Upper lobe of left lung (tissue), 6 donors: ENCODE measurements around the gene ROPN1L. TPM values are rescaled to one million over a fixed set of nuclear protein-coding genes. Genes with fewer than 3 reads are reported as not detected.

Experiments
- ATAC-seq, 2 donors: fragments of 200-7000 bp; cut with Tn5 transposase; one replicate each; pipeline ENCODE4 v1.9.1; 2022; ENCODE audit warnings: mild to moderate bottlenecking in 2 of 2, moderate library complexity in 2 of 2; ENCODE audit not compliant: low FRiP score in 2 of 2
- DNase-seq, 2 donors: peaks; one replicate each; pipeline ENCODE4 v3.0.0-alpha.2; 2019 to 2020
- H3K27ac ChIP-seq, 4 donors: fragments of 200-600 bp; sonication (generic); one replicate each; pipeline ENCODE4 v1.5.1; 2016 to 2019
- H3K27me3 ChIP-seq, 4 donors: fragments of 200-600 bp; sonication (generic); one replicate each; pipeline ENCODE4 v1.5.1; 2017 to 2019
- H3K36me3 ChIP-seq, 4 donors: fragments of 200-600 bp; sonication (generic); one replicate each; pipeline ENCODE4 v1.5.1; 2016 to 2019
- H3K4me1 ChIP-seq, 4 donors: fragments of 200-600 bp; sonication (generic); one replicate each; pipeline ENCODE4 v1.5.1; 2018 to 2019
- H3K4me3 ChIP-seq, 4 donors: fragments of 200-600 bp; sonication (generic); one replicate each; pipeline ENCODE4 v1.5.1; 2017 to 2019; ENCODE audit warnings: mild to moderate bottlenecking in 2 of 4, moderate library complexity in 1 of 4
- H3K9me3 ChIP-seq, 4 donors: fragments of 200-600 bp; sonication (generic); one replicate each; pipeline ENCODE4 v1.5.1; 2018 to 2019
- CTCF ChIP-seq, 6 experiments: fragments of 450-650 bp in 4 of 6; fragments of 200-600 bp in 2 of 6; sonication (generic) in 2 of 6; IDR thresholded peaks; one replicate each; pipeline ENCODE4 v1.5.1; 2016 to 2019; ENCODE audit warnings: antibody characterized with exemption in 6 of 6
- EP300 ChIP-seq, 4 donors: sonication (generic); formaldehyde crosslinking; IDR thresholded peaks; one replicate each; pipeline ENCODE4 v1.5.1; 2017; ENCODE audit warnings: antibody characterized with exemption in 4 of 4, control low read depth in 2 of 4
- POLR2A ChIP-seq, 4 donors: fragments of 450-650 bp; IDR thresholded peaks; one replicate each; pipeline ENCODE4 v1.5.1; 2016 to 2017; ENCODE audit warnings: antibody characterized with exemption in 4 of 4, mild to moderate bottlenecking in 2 of 4
- POLR2AphosphoS5 ChIP-seq, 2 donors: sonication (generic); formaldehyde crosslinking; IDR thresholded peaks; one replicate each; pipeline ENCODE4 v1.5.1; 2017; ENCODE audit warnings: antibody characterized with exemption in 2 of 2
- WGBS, 2 donors: methylation state at CpG; one replicate each; pipeline ENCODE4 v1.1.5; 2017 to 2018; 5-methylcytosine and 5-hydroxymethylcytosine counted together
- total RNA-seq, 6 donors: library from RNA; depleted of rRNA in 4 of 6; stranded (reverse); fragments of >200 nt in 4 of 6; gene quantifications; one replicate each; pipeline versions ENCODE4 v1.1.0 to v1.2.1, GENCODE V29; 2016 to 2021
- donor health status: DM: no; HTN: no; CAD: no; lungs with moderate emphysema.
- donor health status: DM: no; HTN: yes; CAD: no; lungs with severe emphysema.

ROPN1L gene
- total RNA-seq, 6 donors from 2014 or later: 0.89 to 70.3 (median 13.6) TPM

DNA sequence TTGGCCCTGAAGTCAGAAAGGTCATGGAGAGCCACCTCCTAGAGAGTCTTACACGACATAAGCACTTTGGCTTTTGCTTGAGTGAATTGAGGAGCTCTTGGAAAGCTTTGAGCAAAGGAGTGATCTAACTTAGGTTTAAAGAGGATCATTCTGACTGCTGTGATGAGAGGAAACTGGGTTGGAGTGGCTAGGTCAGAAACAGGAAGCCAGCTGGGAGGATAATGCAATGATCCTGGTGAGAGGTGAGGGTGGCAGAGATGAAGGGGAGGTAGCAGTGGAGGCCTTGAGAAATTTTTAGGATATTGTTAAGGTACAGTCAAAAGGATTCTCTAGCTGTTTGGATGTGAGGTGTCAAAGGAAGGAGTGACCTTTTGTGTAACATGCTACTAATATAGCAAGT is 32.2 kb upstream of the ROPN1L start:
- 67 to 83% methylated on average over 1 of the region's 1 CpG for WGBS, 2 donors
- Histone ChIP-seq H3K4me3 (no peak overlapping the region), H3K27me3 (no peaks in the 10 kb centered on the region), H3K4me1 (no peaks in the 10 kb centered on the region), H3K9me3 (no peaks in the 10 kb centered on the region), H3K27ac (no peak overlapping the region), H3K36me3 (peaks cover 57 to 100% (median 86%) of the 10 kb centered on the region in 4 donors)
- ATAC-seq (no peak), DNase-seq (no peak)
- TF ChIP-seq CTCF (IDR thresholded peaks at IDR 0.05) (no peak), POLR2AphosphoS5 (IDR thresholded peaks at IDR 0.05) (no peak), POLR2A (IDR thresholded peaks at IDR 0.05) (no peak), EP300 (IDR thresholded peaks at IDR 0.05) (no peak)

GRCh38 chr5:10410662-10411061 is 31.0 kb upstream of the ROPN1L start:
- Histone ChIP-seq H3K9me3 (no peaks in the 10 kb centered on the region), H3K36me3 (peaks cover 57 to 100% (median 84%) of the 10 kb centered on the region in 4 donors), H3K27ac (no peak overlapping the region), H3K4me3 (no peak overlapping the region), H3K4me1 (no peaks in the 10 kb centered on the region), H3K27me3 (no peaks in the 10 kb centered on the region)
- TF ChIP-seq POLR2A (IDR thresholded peaks at IDR 0.05): no peak
- TF ChIP-seq POLR2AphosphoS5 (IDR thresholded peaks at IDR 0.05): no peak
- TF ChIP-seq CTCF (IDR thresholded peaks at IDR 0.05): no peak
- TF ChIP-seq EP300 (IDR thresholded peaks at IDR 0.05): no peak
- no peak for DNase-seq
- 86 to 91% methylated on average over 1 of the region's 1 CpG for WGBS, 2 donors
- ATAC-seq: no peak

- Histone ChIP-seq H3K9me3 (no peaks in the 10 kb centered on the region), H3K4me1 (no peaks in the 10 kb centered on the region), H3K27ac (no peak overlapping the region), H3K4me3 (no peak overlapping the region), H3K36me3 (peaks cover 57 to 100% (median 82%) of the 10 kb centered on the region in 4 donors), H3K27me3 (no peaks in the 10 kb centered on the region)
- ATAC-seq (no peak), DNase-seq (no peak)
- 95 to 97% methylated on average over 5 of the region's 5 CpGs for WGBS, 2 donors
- TF ChIP-seq POLR2AphosphoS5 (IDR thresholded peaks at IDR 0.05) (no peak), POLR2A (IDR thresholded peaks at IDR 0.05) (no peak), EP300 (IDR thresholded peaks at IDR 0.05) (no peak)
Measured at GRCh38 chr5:10411336-10411735, 30.3 kb upstream of the ROPN1L start.

DNA sequence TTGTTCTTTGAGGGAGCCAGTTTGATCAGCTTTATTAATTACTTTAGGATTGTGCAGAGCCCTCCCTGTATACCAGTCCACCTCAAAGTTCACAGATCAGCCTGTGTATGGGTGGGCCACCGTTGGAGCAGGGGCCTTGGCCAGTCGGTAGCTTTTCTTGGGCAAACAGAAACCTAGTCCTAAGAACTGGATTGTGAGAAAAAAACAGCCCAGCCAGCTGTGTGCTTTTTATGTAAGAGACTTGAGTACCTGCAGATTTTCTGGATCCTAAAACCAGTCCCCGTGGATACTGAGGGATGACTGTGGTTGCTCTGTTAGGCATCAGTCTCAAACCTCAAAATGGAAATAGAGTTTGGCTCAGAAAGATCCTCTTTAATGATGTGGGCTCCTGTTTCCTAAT is 24.8 kb upstream of the ROPN1L start:
- TF ChIP-seq CTCF (IDR thresholded peaks at IDR 0.05) (no peak), POLR2AphosphoS5 (IDR thresholded peaks at IDR 0.05) (no peak), POLR2A (IDR thresholded peaks at IDR 0.05) (no peak), EP300 (IDR thresholded peaks at IDR 0.05) (no peak)
- H3K36me3 ChIP-seq: peaks cover 36 to 100% (median 71%) of the 10 kb centered on the region in 4 donors
- H3K27ac ChIP-seq: no peak overlapping the region
- H3K27me3 ChIP-seq: no peaks in the 10 kb centered on the region
- H3K9me3 ChIP-seq: no peaks in the 10 kb centered on the region
- no peak for DNase-seq
- H3K4me3 ChIP-seq: no peak overlapping the region
- 92 to 97% methylated on average over 3 of the region's 3 CpGs for WGBS, 2 donors
- ATAC-seq: no peak
- H3K4me1 ChIP-seq: peaks cover 6 to 16% (median 11%) of the 10 kb centered on the region in 4 donors

DNA sequence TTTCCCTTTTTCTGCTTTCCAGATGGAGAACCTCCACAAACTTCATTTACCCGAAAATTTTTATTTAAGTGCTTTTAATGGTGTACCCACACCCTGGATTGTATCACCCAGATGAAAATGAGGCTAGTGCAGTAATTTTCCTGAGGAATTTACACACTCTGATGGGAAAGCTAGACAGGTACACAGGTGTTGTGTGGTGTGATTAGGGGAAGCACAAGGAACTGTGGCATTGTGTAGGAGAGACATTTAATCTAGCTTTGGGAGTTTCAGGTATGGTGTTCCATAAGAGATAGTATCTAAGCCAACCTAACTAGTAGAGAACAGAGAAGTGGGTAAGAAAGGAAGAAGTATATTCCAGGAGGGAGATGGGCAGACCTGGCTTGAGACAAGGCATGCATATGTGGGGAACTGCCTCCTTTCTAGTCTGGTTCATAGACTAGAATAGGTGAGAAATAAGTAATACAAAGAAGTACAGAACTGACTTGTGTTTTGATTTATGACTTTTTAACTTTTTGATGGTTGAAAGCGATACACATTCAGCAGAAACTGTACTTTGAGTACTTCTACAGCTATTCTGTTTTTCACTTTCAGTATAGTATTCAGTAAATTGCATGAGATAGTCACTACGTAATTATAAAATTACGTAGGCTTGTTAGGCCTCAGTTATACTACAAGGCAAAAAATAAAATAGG is 22.9 kb upstream of the ROPN1L start:
- DNase-seq: no peak
- Histone ChIP-seq H3K9me3 (no peaks in the 10 kb centered on the region), H3K4me3 (no peak overlapping the region), H3K4me1 (peaks cover 11 to 29% (median 14%) of the 10 kb centered on the region in 4 donors), H3K36me3 (peaks cover 21 to 82% (median 52%) of the 10 kb centered on the region in 4 donors), H3K27ac (no peak overlapping the region), H3K27me3 (no peaks in the 10 kb centered on the region)
- no peak for TF ChIP-seq POLR2A (IDR thresholded peaks at IDR 0.05)
- TF ChIP-seq POLR2AphosphoS5 (IDR thresholded peaks at IDR 0.05): no peak
- no peak for TF ChIP-seq EP300 (IDR thresholded peaks at IDR 0.05)
- no peak for TF ChIP-seq CTCF (IDR thresholded peaks at IDR 0.05)
- 85 to 95% methylated on average over 4 of the region's 4 CpGs for WGBS, 2 donors
- ATAC-seq: no peak
